Erythroblast (primary cell): ENCODE results near the gene PLXNC1.

Source experiments
- GATA1 ChIP-seq: IDR thresholded peaks from 2 replicates; pipeline ENCODE4 v1.6.1; 2011; ENCODE audit warnings: low read depth, mild to moderate bottlenecking, control low read depth, low read length, moderate library complexity
- POLR2A ChIP-seq: IDR thresholded peaks from 2 replicates; pipeline ENCODE4 v1.6.1; 2011; ENCODE audit warnings: mild to moderate bottlenecking, low read length

DNA sequence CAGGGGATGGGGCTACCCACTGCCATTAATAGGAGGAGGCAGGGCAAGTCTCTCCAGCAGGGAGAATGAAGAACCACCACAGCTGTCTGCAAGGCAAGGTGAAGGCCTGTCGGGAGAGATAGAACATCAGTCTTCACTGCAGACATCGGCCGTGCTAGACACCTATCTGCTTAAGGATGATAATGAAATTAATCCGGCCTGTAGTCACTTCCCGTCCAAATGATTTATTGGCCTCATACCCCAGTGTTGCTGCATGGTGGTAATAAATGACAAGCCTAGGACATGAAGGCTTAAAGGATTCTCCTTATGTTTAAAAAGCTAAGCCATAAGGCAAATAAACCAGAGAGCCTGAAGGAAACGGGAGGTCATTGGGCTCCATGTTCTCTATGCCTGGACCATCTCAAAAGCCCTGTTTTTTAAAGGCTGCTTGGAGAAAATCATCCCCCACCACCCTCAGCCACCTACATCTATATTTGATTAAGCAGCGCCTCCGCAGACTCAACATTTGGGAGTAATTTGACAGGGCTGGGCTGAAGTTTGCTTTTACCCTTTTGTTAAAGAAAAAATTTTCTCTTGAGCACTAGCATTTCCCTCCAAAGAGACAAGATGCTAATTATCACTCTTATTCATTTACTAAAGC lies 137.7 kb downstream of the PLXNC1 start:
- TF ChIP-seq POLR2A, result no peak
- TF ChIP-seq GATA1, result no peak
